H1 (cell line): ENCODE results near the gene TTLL9. TPM values are rescaled to one million over a fixed set of nuclear protein-coding genes. Genes with fewer than 3 reads are reported as not detected.

ENCODE experiments used
- CTCF ChIA-PET: fragments of 300-600 bp; sonication (Branson Sonifier 250); formaldehyde crosslinking; loops from one replicate; lab custom pipeline; 2021; ENCODE audit not compliant: partially characterized antibody; lab: Charles Lee
- POLR2A ChIA-PET: fragments of 300-600 bp; sonication (Branson Sonifier 250); formaldehyde crosslinking; loops from one replicate; lab custom pipeline; 2021; ENCODE audit warnings: inconsistent platforms; ENCODE audit not compliant: partially characterized antibody; lab: Charles Lee
- DNase-seq, 2 experiments: peaks; one replicate each; pipeline versions ENCODE4 v3.0.0 to v3.0.0-alpha.2; 2010 to 2022; ENCODE audit warnings: low spot score in 2 of 2, low read depth in 1 of 2, mixed read lengths in 1 of 2
- FAIRE-seq: peaks from 2 replicates; lab custom pipeline; 2011; peaks lifted over from hg19 to GRCh38; lab: Jason Lieb, UNC
- H2AFZ ChIP-seq: 2 replicates; pipeline ENCODE4 v1.8.1; 2012; ENCODE audit warnings: low read length, inconsistent platforms
- H2AK5ac ChIP-seq: 2 replicates; pipeline ENCODE4 v1.6.1; 2013; ENCODE audit warnings: low read depth, low read length
- H2BK120ac ChIP-seq: replicated peaks from 2 replicates; pipeline ENCODE3; 2013; ENCODE audit warnings: low read depth, low read length, inconsistent platforms
- H2BK12ac ChIP-seq: 2 replicates; pipeline ENCODE4 v1.6.1; 2013; ENCODE audit warnings: low read depth, low read length
- H2BK15ac ChIP-seq: 2 replicates; pipeline ENCODE4 v1.6.1; 2013; ENCODE audit warnings: low read length
- H2BK20ac ChIP-seq: 2 replicates; pipeline ENCODE4 v1.6.1; 2013; ENCODE audit warnings: low read length
- H2BK5ac ChIP-seq: 2 replicates; pipeline ENCODE4 v1.6.1; 2013; ENCODE audit warnings: low read depth, low read length
- H3K14ac ChIP-seq: 2 replicates; pipeline ENCODE4 v1.6.1; 2013; ENCODE audit warnings: inconsistent platforms; ENCODE audit not compliant: insufficient read length
- H3K18ac ChIP-seq: 2 replicates; pipeline ENCODE4 v1.6.1; 2013; ENCODE audit warnings: low read length; ENCODE audit errors: extremely low read depth
- H3K23ac ChIP-seq: 2 replicates; pipeline ENCODE4 v1.6.1; 2013; ENCODE audit warnings: inconsistent platforms; ENCODE audit not compliant: insufficient read length
- H3K23me2 ChIP-seq: 2 replicates; pipeline ENCODE4 v1.6.1; 2013; ENCODE audit warnings: low read depth, low read length
- H3K27ac ChIP-seq: 2 replicates; pipeline ENCODE4 v1.6.1; 2011; ENCODE audit warnings: low read depth, low read length, inconsistent platforms
- H3K27me3 ChIP-seq, 4 experiments: replicated peaks in 1 of 4; 1 replicate in 1 of 4; 2 replicates in 3 of 4; pipeline versions ENCODE4 v1.6.1 to v1.8.1; 2011 to 2013; ENCODE audit warnings: low read length in 3 of 4, mild to moderate bottlenecking in 3 of 4, inconsistent platforms in 2 of 4, mixed read lengths in 2 of 4, moderate library complexity in 1 of 4; ENCODE audit not compliant: control insufficient read depth in 3 of 4, insufficient read depth in 3 of 4; ENCODE audit errors: extremely low read depth in 1 of 4
- H3K36me3 ChIP-seq, 4 experiments: 2 replicates each; pipeline versions ENCODE4 v1.6.1 to v1.8.1; 2011 to 2013; ENCODE audit warnings: mild to moderate bottlenecking in 4 of 4, low read length in 3 of 4, moderate library complexity in 2 of 4, control low read depth in 1 of 4, inconsistent platforms in 1 of 4; ENCODE audit not compliant: insufficient read depth in 4 of 4, control insufficient read depth in 2 of 4
- H3K4ac ChIP-seq: replicated peaks from 2 replicates; pipeline ENCODE3; 2013; ENCODE audit warnings: low read length, low read depth, mixed read lengths, inconsistent platforms; ENCODE audit not compliant: insufficient read length
- H3K4me1 ChIP-seq, 4 experiments: replicated peaks in 1 of 4; 1 replicate in 1 of 4; 2 replicates in 3 of 4; pipeline versions ENCODE4 v1.6.1 to v1.8.1; 2011 to 2013; ENCODE audit warnings: low read length in 3 of 4, inconsistent platforms in 2 of 4, mixed read lengths in 1 of 4; ENCODE audit not compliant: insufficient read depth in 4 of 4, control insufficient read depth in 3 of 4
- H3K4me2 ChIP-seq, 2 experiments: 2 replicates each; pipeline versions ENCODE4 v1.6.1 to v1.8.1; 2011 to 2013; ENCODE audit warnings: low read depth in 2 of 2, low read length in 2 of 2, control low read depth in 1 of 2, inconsistent platforms in 1 of 2, mild to moderate bottlenecking in 1 of 2; ENCODE audit not compliant: insufficient read depth in 1 of 2
- H3K4me3 ChIP-seq, 4 experiments: fragments of 200-600, 300-600 bp in 1 of 4; sonication (generic), shearing (Covaris generic), sonication (Bioruptor Twin) in 1 of 4; 2 replicates each; pipeline versions ENCODE4 v1.5.1 to v1.8.1; 2011 to 2016; ENCODE audit warnings: low read length in 4 of 4, low read depth in 3 of 4, control low read depth in 2 of 4, inconsistent platforms in 2 of 4, mild to moderate bottlenecking in 2 of 4, mixed read lengths in 1 of 4, moderate library complexity in 1 of 4; ENCODE audit not compliant: insufficient read depth in 2 of 4; ENCODE audit errors: extremely low read depth in 1 of 4
- H3K56ac ChIP-seq: replicated peaks from 2 replicates; pipeline ENCODE3; 2013; ENCODE audit warnings: low read depth, mild to moderate bottlenecking, mixed read lengths, low read length, inconsistent platforms; ENCODE audit not compliant: insufficient read length
- H3K79me1 ChIP-seq: 2 replicates; pipeline ENCODE4 v1.6.1; 2013; ENCODE audit warnings: low read depth, low read length, control low read depth
- H3K79me2 ChIP-seq, 2 experiments: 2 replicates each; pipeline versions ENCODE4 v1.6.1 to v1.8.1; 2012 to 2013; ENCODE audit warnings: low read length in 2 of 2, mild to moderate bottlenecking in 2 of 2, inconsistent platforms in 1 of 2; ENCODE audit not compliant: insufficient read depth in 2 of 2, control insufficient read depth in 1 of 2
- H3K9ac ChIP-seq, 4 experiments: replicated peaks in 1 of 4; 1 replicate in 1 of 4; 2 replicates in 3 of 4; pipeline versions ENCODE4 v1.6.1 to v1.8.1; 2011 to 2013; ENCODE audit warnings: low read depth in 3 of 4, low read length in 3 of 4, control low read depth in 2 of 4, mild to moderate bottlenecking in 2 of 4, moderate library complexity in 2 of 4, inconsistent platforms in 1 of 4; ENCODE audit errors: extremely low read depth in 1 of 4
- H3K9me3 ChIP-seq, 2 experiments: 2 replicates each; pipeline versions ENCODE4 v1.6.1 to v1.8.1; 2012 to 2013; ENCODE audit warnings: mild to moderate bottlenecking in 2 of 2, moderate library complexity in 2 of 2, control low read depth in 1 of 2, inconsistent platforms in 1 of 2, low read depth in 1 of 2, low read length in 1 of 2, mixed read lengths in 1 of 2; ENCODE audit not compliant: insufficient read depth in 2 of 2
- H4K20me1 ChIP-seq, 2 experiments: replicated peaks in 1 of 2; 2 replicates each; pipeline versions ENCODE3 to v1.8.1; 2011 to 2013; ENCODE audit warnings: inconsistent platforms in 2 of 2, low read length in 2 of 2, mild to moderate bottlenecking in 1 of 2; ENCODE audit not compliant: insufficient read depth in 2 of 2, control insufficient read depth in 1 of 2
- H4K5ac ChIP-seq: 2 replicates; pipeline ENCODE4 v1.6.1; 2013; ENCODE audit warnings: low read length, low read depth, mixed read lengths, inconsistent platforms; ENCODE audit not compliant: insufficient read length
- H4K8ac ChIP-seq: 2 replicates; pipeline ENCODE4 v1.8.0; 2013; ENCODE audit warnings: mild to moderate bottlenecking, moderate library complexity, low read length, inconsistent platforms; ENCODE audit not compliant: insufficient read depth; ENCODE audit errors: extremely low read depth
- H4K91ac ChIP-seq: replicated peaks from 2 replicates; pipeline ENCODE3; 2013; ENCODE audit warnings: low read length, mixed read lengths, inconsistent platforms; ENCODE audit not compliant: insufficient read length
- CBX5 ChIP-seq: fragments of 300-800, 300-1000 bp; sonication (generic); IDR thresholded peaks from 2 replicates; pipeline ENCODE4 v1.7.1; 2016; ENCODE audit warnings: antibody characterized with exemption, low read length, low read depth
- CEBPB ChIP-seq: IDR thresholded peaks from 2 replicates; pipeline ENCODE4 v1.6.1; 2012; ENCODE audit warnings: low read depth, low read length
- CREB1 ChIP-seq: IDR thresholded peaks from 2 replicates; pipeline ENCODE4 v1.6.1; 2012; ENCODE audit warnings: inconsistent platforms
- GTF2F1 ChIP-seq: IDR thresholded peaks from 2 replicates; pipeline ENCODE4 v1.6.1; 2012; ENCODE audit warnings: low read depth, low read length, improper control_type of control experiment, borderline replicate concordance
- JUND ChIP-seq: IDR thresholded peaks from 2 replicates; pipeline ENCODE4 v1.6.1; 2011; ENCODE audit warnings: mild to moderate bottlenecking, improper control_type of control experiment, low read length
- NRF1 ChIP-seq: IDR thresholded peaks from 2 replicates; pipeline ENCODE4 v1.6.1; 2011; ENCODE audit warnings: mild to moderate bottlenecking, low read depth, low read length, improper control_type of control experiment
- RNF2 ChIP-seq: fragments of 200-900, 300-1000 bp; sonication (generic); IDR thresholded peaks from 2 replicates; pipeline ENCODE4 v1.7.1; 2016; ENCODE audit warnings: borderline replicate concordance, low read depth, mild to moderate bottlenecking, antibody characterized with exemption, low read length; ENCODE audit not compliant: poor library complexity, severe bottlenecking; ENCODE audit errors: missing control alignments
- WGBS, 2 experiments: shearing (Covaris generic) in 1 of 2; methylation state at CpG; one replicate each; pipeline versions ENCODE4 v1.1.6 to v1.1.7; 2013 to 2015; ENCODE audit warnings: low lambda C conversion rate in 2 of 2, mixed read lengths in 2 of 2, inconsistent platforms in 1 of 2, low coverage in 1 of 2, missing lambda C conversion rate in 1 of 2; ENCODE audit not compliant: insufficient replicate concordance in 2 of 2, insufficient coverage in 1 of 2, insufficient read length in 1 of 2; ENCODE audit errors: extremely low coverage in 1 of 2, missing lambda C conversion rate in 1 of 2; 5-methylcytosine and 5-hydroxymethylcytosine counted together
- polyA plus RNA-seq, 7 experiments: library from polyadenylated mRNA; depleted of rRNA in 3 of 7; stranded (reverse) in 5 of 7; unstranded in 2 of 7; fragments of >200 nt in 5 of 7; fragments of 200-250 nt in 2 of 7; gene quantifications; 1 replicate in 5 of 7; 2 replicates in 1 of 7; 4 replicates in 1 of 7; pipeline versions ENCODE4 v1.2.1 to v1.2.3, GENCODE V29; 2011 to 2013; ENCODE audit warnings: missing spikeins in 2 of 7, mixed read lengths in 2 of 7
- total RNA-seq: library from RNA; stranded (reverse); fragmentation: NEBNext Ultra II Directional; extraction: Animal tissue kit (Norgen Biotek cat#: 25700); gene quantifications from 2 replicates; pipeline ENCODE4 v1.2.1, GENCODE V29; 2021

The TTLL9 gene
- total and polyA plus RNA-seq, 2 of the 8 experiments (the other 6 are each of a cell fraction or from before 2014, with no cell fraction given): 0.06 TPM; not detected in 1

DNA sequence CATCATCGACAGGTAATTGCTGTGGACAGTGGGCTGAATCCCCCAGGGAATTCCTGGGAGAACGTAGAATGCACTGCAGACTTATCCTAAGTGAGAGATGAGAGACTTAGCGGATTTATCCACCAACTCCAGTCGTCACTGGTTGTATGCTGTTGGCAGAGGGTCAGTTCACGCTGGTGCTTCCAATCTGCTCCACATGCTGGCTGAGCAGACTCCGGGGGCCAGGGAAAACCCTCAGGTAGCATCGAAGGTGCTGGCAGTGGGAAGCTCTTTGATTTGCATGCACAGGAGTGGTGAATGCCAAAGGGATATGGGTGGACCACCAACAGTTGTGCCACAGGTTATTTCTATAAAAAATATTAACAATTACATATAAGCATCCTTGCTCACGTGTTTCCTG is 20.2 kb downstream of the TTLL9 start:
- Histone ChIP-seq H3K79me2 (no peaks in the 10 kb centered on the region), H3K23ac (no peak overlapping the region), H2BK20ac (no peak overlapping the region), H3K4me2 (no peak overlapping the region), H3K23me2 (no peaks in the 10 kb centered on the region), H3K27me3 (no peaks in the 10 kb centered on the region; a peak in 2 of 7 replicates), H3K4ac (no peak overlapping the region), H3K56ac (no peak overlapping the region), H3K18ac (no peak overlapping the region), H3K79me1 (no peaks in the 10 kb centered on the region), H4K5ac (no peak overlapping the region), H2AK5ac (no peak overlapping the region), H3K9ac (no peak overlapping the region), H4K8ac (no peak overlapping the region), H3K14ac (no peak overlapping the region), H3K36me3 (no peaks in the 10 kb centered on the region), H2BK120ac (no peak overlapping the region), H3K4me1 (peaks cover 0 to 4% (median 1%) of the 10 kb centered on the region in 4 experiments; a peak in 4 of 7 replicates), H2BK15ac (0 out of 2 replicates have a peak overlapping the region, but pooled peaks have one; percentile 12), H2AFZ (peak overlapping the region; percentile 42; the same call in 1 of the 2 replicates), H2BK12ac (no peak overlapping the region), H3K4me3 (no peak overlapping the region), H3K9me3 (no peaks in the 10 kb centered on the region), H2BK5ac (no peak overlapping the region), H4K91ac (no peak overlapping the region), H4K20me1 (no peaks in the 10 kb centered on the region), H3K27ac (no peak overlapping the region)
- POLR2A ChIA-PET: no interaction called here
- DNase-seq: no peak
- WGBS, 2 experiments: 77% methylated on average over 8 of the region's 8 CpGs; no CpG with 5 or more reads in 1 of the 2 experiments
- CTCF ChIA-PET: interaction anchor here (1.3 kb wide), 1 partner anchor 44 kb away, joined by 4 read pairs; no protein-coding TSS in a partner anchor
- no peak for TF ChIP-seq GTF2F1
- TF ChIP-seq CEBPB: no peak
- TF ChIP-seq CBX5: no peak
- no peak for TF ChIP-seq JUND
- no peak for TF ChIP-seq CREB1
- TF ChIP-seq NRF1: no peak
- no peak for TF ChIP-seq RNF2
- FAIRE-seq: no peak
